Activated CD8-positive, alpha-beta memory T cell treated with anti-CD3 and anti-CD28 coated beads, Interleukin-2, amount 10 ng/mL, durations not matched to agents 7 days and 5 days (primary cell): Measurements from ENCODE around the gene PAIP2. TPM values are rescaled to one million over a fixed set of nuclear protein-coding genes. Genes with fewer than 3 reads are reported as not detected.

Experiments used
- ATAC-seq: fragments of 150-1000 bp; cut with Tn5 transposase; one replicate; pipeline ENCODE4 v1.10.0; 2021; ENCODE audit warnings: moderate library complexity
- CTCF ChIA-PET: fragments of 350-600 bp; sonication (Branson Sonifier 250); formaldehyde crosslinking; loops from one replicate; lab custom pipeline; 2021; ENCODE audit warnings: antibody characterized with exemption; lab: Charles Lee
- DNase-seq: peaks from one replicate; pipeline ENCODE4 v3.0.0-alpha.2; 2020
- H3K27ac Mint-ChIP-seq: one replicate; pipeline ENCODE4 v1.8.0; 2021; ENCODE audit warnings: mild to moderate bottlenecking, mixed read lengths
- H3K27me3 Mint-ChIP-seq: one replicate; pipeline ENCODE4 v1.8.0; 2021; ENCODE audit warnings: mixed read lengths
- H3K36me3 Mint-ChIP-seq: one replicate; pipeline ENCODE4 v1.8.0; 2021; ENCODE audit warnings: mild to moderate bottlenecking, mixed read lengths
- H3K4me1 Mint-ChIP-seq: one replicate; pipeline ENCODE4 v1.8.0; 2021; ENCODE audit warnings: mixed read lengths
- H3K4me3 Mint-ChIP-seq: one replicate; pipeline ENCODE4 v1.8.0; 2021; ENCODE audit warnings: mild to moderate bottlenecking, moderate library complexity, mixed read lengths
- H3K9me3 Mint-ChIP-seq: one replicate; pipeline ENCODE4 v1.8.0; 2022; ENCODE audit warnings: low read depth, mixed read lengths
- total RNA-seq, 2 experiments: library from RNA; stranded (reverse); gene quantifications; one replicate each; pipeline ENCODE4 v1.2.3, GENCODE V29; 2021

PAIP2 gene
- total RNA-seq, 2 experiments from 2014 or later, result 83.4 to 112 TPM

- H3K36me3 Mint-ChIP-seq, result peaks cover 17% of the 10 kb centered on the region
- peaks cover 64% of the 10 kb centered on the region for H3K4me1 Mint-ChIP-seq
- no peaks in the 10 kb centered on the region for H3K27me3 Mint-ChIP-seq
- peak overlapping the region; percentile 12 for H3K4me3 Mint-ChIP-seq
- ATAC-seq (peak; percentile 79), DNase-seq (peak; percentile 66)
- CTCF ChIA-PET, result interaction anchor here (0.6 to 11.8 kb wide), 7 partner anchors 13 to 102 kb away, joined by 3 to 423 read pairs (median 6); partner anchors contain the start of genes DNAJC18 and SPATA24
- H3K27ac Mint-ChIP-seq, result peak overlapping the region; percentile 89
- H3K9me3 Mint-ChIP-seq, result no peaks in the 10 kb centered on the region
Measured at GRCh38 chr5:139415221-139415861, 73.7 kb downstream of the PAIP2 start.

GRCh38 chr5:139415869-139416268 is 74.2 kb downstream of the PAIP2 start:
- Mint-ChIP-seq H3K27me3 (no peaks in the 10 kb centered on the region), H3K4me1 (peaks cover 68% of the 10 kb centered on the region), H3K27ac (peak overlapping the region; percentile 89), H3K4me3 (peak overlapping the region; percentile 12), H3K9me3 (no peaks in the 10 kb centered on the region), H3K36me3 (peaks cover 17% of the 10 kb centered on the region)
- CTCF ChIA-PET, result interaction anchor here (0.6 to 11.8 kb wide), 6 partner anchors 14 to 101 kb away, joined by 4 to 423 read pairs (median 6); partner anchors contain the start of genes DNAJC18 and SPATA24
- ATAC-seq (peak; percentile 38), DNase-seq (no peak)

GRCh38 chr5:139416651-139417050 is 75.0 kb downstream of the PAIP2 start:
- peak overlapping the region; percentile 89 for H3K27ac Mint-ChIP-seq
- H3K4me1 Mint-ChIP-seq, result peaks cover 69% of the 10 kb centered on the region
- peaks cover 13% of the 10 kb centered on the region for H3K36me3 Mint-ChIP-seq
- ATAC-seq (no peak), DNase-seq (no peak)
- H3K4me3 Mint-ChIP-seq, result no peak overlapping the region
- CTCF ChIA-PET, result interaction anchor here (1.2 to 11.8 kb wide), 3 partner anchors 14 to 101 kb away, joined by 7 to 423 read pairs (median 23); partner anchors contain the start of gene SPATA24
- H3K27me3 Mint-ChIP-seq, result no peaks in the 10 kb centered on the region
- H3K9me3 Mint-ChIP-seq, result no peaks in the 10 kb centered on the region

GRCh38 chr5:139417214-139417613 is 75.6 kb downstream of the PAIP2 start:
- peaks cover 70% of the 10 kb centered on the region for H3K4me1 Mint-ChIP-seq
- peaks cover 13% of the 10 kb centered on the region for H3K36me3 Mint-ChIP-seq
- CTCF ChIA-PET, result interaction anchor here (0.7 to 11.8 kb wide), 7 partner anchors 10 to 219 kb away, joined by 3 to 423 read pairs (median 4); partner anchors contain the start of gene SPATA24
- no peak overlapping the region for H3K4me3 Mint-ChIP-seq
- H3K27ac Mint-ChIP-seq, result peak overlapping the region; percentile 89
- DNase-seq, result no peak
- no peaks in the 10 kb centered on the region for H3K27me3 Mint-ChIP-seq
- no peak for ATAC-seq
- no peaks in the 10 kb centered on the region for H3K9me3 Mint-ChIP-seq

- Mint-ChIP-seq H3K4me1 (peaks cover 60% of the 10 kb centered on the region), H3K27me3 (no peaks in the 10 kb centered on the region), H3K4me3 (no peak overlapping the region), H3K9me3 (no peaks in the 10 kb centered on the region), H3K36me3 (peaks cover 13% of the 10 kb centered on the region), H3K27ac (no peak overlapping the region)
- no peak for DNase-seq
- no peak for ATAC-seq
- CTCF ChIA-PET, result interaction anchor here (2.2 to 11.8 kb wide), 4 partner anchors 9 to 217 kb away, joined by 5 to 423 read pairs (median 14); partner anchors contain the start of gene SPATA24
Measured at GRCh38 chr5:139418793-139419192, 77.1 kb downstream of the PAIP2 start.

Other genes starting within 250 kb of the PAIP2 start
- 10 to 100 TPM; 23.9 to 24.5 TPM for gene SIL1, start 143.5 kb upstream of the PAIP2 start, total RNA-seq
- 100 to 1,000 TPM; 149 to 195 TPM for gene MATR3, start 48.1 kb upstream of the PAIP2 start, total RNA-seq
- gene SLC23A1, start 41.4 kb downstream of the PAIP2 start, total RNA-seq, result 1 to 10 TPM; 1.9 to 2.5 TPM
- 10 to 100 TPM; 51.7 to 61.1 TPM for gene MZB1, start 48.1 kb downstream of the PAIP2 start, total RNA-seq
- 10 to 100 TPM in 1 of 2 experiments, 1 to 10 TPM in 1; 6.3 to 10.9 TPM for gene PROB1, start 53.2 kb downstream of the PAIP2 start, total RNA-seq
- gene SPATA24, start 62.2 kb downstream of the PAIP2 start, total RNA-seq, result 1 to 10 TPM; 5.8 to 6.2 TPM
- 10 to 100 TPM in 1 of 2 experiments, 1 to 10 TPM in 1; 9.2 to 25.7 TPM for gene DNAJC18, start 97.7 kb downstream of the PAIP2 start, total RNA-seq
- under 1 TPM; 0.28 to 0.29 TPM for gene ECSCR, start 120.9 kb downstream of the PAIP2 start, total RNA-seq
- under 1 TPM; 0.07 to 0.26 TPM for gene SMIM33, start 129.2 kb downstream of the PAIP2 start, total RNA-seq
- 100 to 1,000 TPM; 103 to 115 TPM for gene STING1, start 140.9 kb downstream of the PAIP2 start, total RNA-seq
- gene UBE2D2, start 219.5 kb downstream of the PAIP2 start, total RNA-seq, result 100 to 1,000 TPM; 201 to 244 TPM